K562 (cell line): ENCODE measurements around the gene SLC35F2. TPM values are rescaled to one million over a fixed set of nuclear protein-coding genes. Genes with fewer than 3 reads are reported as not detected.
A peak's percentile ranks its signal among the peaks of the same experiment; 100 is the strongest.

Experiments
- ATAC-seq: fragments of 200-7000 bp; cut with Tn5 transposase; 3 replicates; pipeline ENCODE4 v1.9.1; 2020; ENCODE audit warnings: moderate library complexity
- BruUV-seq: library from RNA; stranded (reverse); fragments of 400-500 nt; replicated peaks from 2 replicates; lab custom pipeline; 2021; lab: Mats Ljungman, UMichigan
- CTCF ChIA-PET: fragments of 300-600 bp; formaldehyde crosslinking; extraction: SDS; loops from one replicate; lab custom pipeline; 2021; ENCODE audit warnings: low intra/inter-chr PET ratio; lab: Yijun Ruan, JAX
- POLR2A ChIA-PET: fragments of 300-600, 350-650 bp; sonication (Branson Sonifier 250); formaldehyde crosslinking; extraction: SDS; loops from one replicate; lab custom pipeline; 2021; ENCODE audit warnings: antibody characterized with exemption, inconsistent platforms; lab: Yijun Ruan, JAX
- DNase-seq, 4 experiments: peaks; one replicate each; pipeline versions ENCODE4 v3.0.0 to v3.0.0-alpha.2; 2011 to 2018; ENCODE audit warnings: low spot score in 3 of 4, mixed read lengths in 3 of 4; ENCODE audit errors: extremely low read depth in 1 of 4
- FAIRE-seq: peaks from 2 replicates; lab custom pipeline; 2011; peaks lifted over from hg19 to GRCh38; lab: Jason Lieb, UNC
- H2AFZ ChIP-seq: 2 replicates; pipeline ENCODE4 v1.6.0; 2011; ENCODE audit warnings: low read depth, low read length, control low read depth, inconsistent platforms
- H3K27ac ChIP-seq: fragments of 200-600 bp; 3 replicates; pipeline ENCODE4 v1.8.0; 2011; ENCODE audit warnings: low read depth, mild to moderate bottlenecking, control low read depth, inconsistent platforms, low read length, moderate library complexity, mixed read lengths; ENCODE audit errors: extremely low read depth
- H3K27me3 ChIP-seq, 2 experiments: fragments of 300-600 bp in 1 of 2; 2 replicates in 1 of 2; 3 replicates in 1 of 2; pipeline versions ENCODE4 v1.6.0 to v1.8.0; 2011; ENCODE audit warnings: inconsistent platforms in 2 of 2, low read length in 2 of 2, mild to moderate bottlenecking in 1 of 2, mixed read lengths in 1 of 2, moderate library complexity in 1 of 2; ENCODE audit not compliant: control insufficient read depth in 2 of 2, insufficient read depth in 2 of 2
- H3K36me3 ChIP-seq: fragments of 300-600 bp; 3 replicates; pipeline ENCODE4 v1.8.0; 2011; ENCODE audit warnings: mild to moderate bottlenecking, low read length, inconsistent platforms; ENCODE audit not compliant: control insufficient read depth, insufficient read depth
- H3K4me1 ChIP-seq, 2 experiments: fragments of 200-600 bp in 1 of 2; replicated peaks in 1 of 2; 2 replicates in 1 of 2; 3 replicates in 1 of 2; pipeline versions ENCODE4 v1.5.1 to v1.8.0; 2011; ENCODE audit warnings: inconsistent platforms in 2 of 2, low read length in 2 of 2, mild to moderate bottlenecking in 1 of 2, mixed read lengths in 1 of 2, moderate library complexity in 1 of 2; ENCODE audit not compliant: control insufficient read depth in 2 of 2, insufficient read depth in 2 of 2
- H3K4me2 ChIP-seq: 2 replicates; pipeline ENCODE4 v1.6.1; 2011; ENCODE audit warnings: low read length, control low read depth, inconsistent platforms, mixed read lengths; ENCODE audit not compliant: insufficient read depth
- H3K4me3 ChIP-seq: fragments of 200-600 bp; sonication (generic), shearing (Covaris generic); 2 replicates; pipeline ENCODE4 v1.5.1; 2016; ENCODE audit warnings: control low read depth, inconsistent platforms
- H3K79me2 ChIP-seq: fragments of 200-600 bp; 3 replicates; pipeline ENCODE4 v1.8.0; 2011; ENCODE audit warnings: low read length, inconsistent platforms; ENCODE audit not compliant: control insufficient read depth, insufficient read depth
- H3K9ac ChIP-seq, 2 experiments: 2 replicates each; pipeline versions ENCODE4 v1.6.0 to v1.6.1; 2011; ENCODE audit warnings: low read depth in 2 of 2, low read length in 2 of 2, control low read depth in 1 of 2, inconsistent platforms in 1 of 2, mild to moderate bottlenecking in 1 of 2, mixed read lengths in 1 of 2; ENCODE audit not compliant: insufficient read depth in 1 of 2
- H3K9me1 ChIP-seq: one replicate; pipeline ENCODE4 v1.6.0; 2011; ENCODE audit warnings: inconsistent platforms, mild to moderate bottlenecking, low read length, moderate library complexity; ENCODE audit not compliant: control insufficient read depth, insufficient read depth
- H3K9me3 ChIP-seq: replicated peaks from 2 replicates; pipeline ENCODE4 v1.5.1; 2011; ENCODE audit warnings: low read depth, low read length, inconsistent platforms; ENCODE audit not compliant: control insufficient read depth, insufficient read depth
- H4K20me1 ChIP-seq: replicated peaks from 2 replicates; pipeline ENCODE4 v1.6.1; 2011; ENCODE audit warnings: low read length, inconsistent platforms, mixed read lengths; ENCODE audit not compliant: control insufficient read depth, insufficient read depth
- AFF4 ChIP-seq: sonication (generic); formaldehyde crosslinking; IDR thresholded peaks from 2 replicates; pipeline ENCODE4 v1.8.0; 2023; ENCODE audit warnings: mild to moderate bottlenecking, missing genetic modification reagents
- ARNT ChIP-seq, 2 experiments: fragments of 450-650 bp; IDR thresholded peaks; 2 replicates each; pipeline ENCODE4 v1.6.1; 2016; ENCODE audit warnings: mild to moderate bottlenecking in 1 of 2
- ATF3 ChIP-seq, 2 experiments: fragments of 450-650 bp in 1 of 2; sonication (generic) in 1 of 2; formaldehyde crosslinking in 1 of 2; IDR thresholded peaks in 1 of 2; conservative IDR thresholded peaks in 1 of 2; 2 replicates each; pipeline versions ENCODE4 v1.6.1 to v1.8.1; 2016 to 2023; ENCODE audit warnings: mild to moderate bottlenecking in 2 of 2, moderate library complexity in 2 of 2, inconsistent platforms in 1 of 2, missing genetic modification reagents in 1 of 2
- CEBPB ChIP-seq: fragments of 450-650 bp; IDR thresholded peaks from 2 replicates; pipeline ENCODE4 v1.6.1; 2016; ENCODE audit warnings: missing genetic modification characterization, missing compliant biosample characterization
- CHCHD3 ChIP-seq: fragments of 250-450 bp; sonication (Bioruptor Pico); IDR thresholded peaks from 2 replicates; pipeline ENCODE4 v2.1.2; 2022; ENCODE audit warnings: mild to moderate bottlenecking
- CREB3L1 ChIP-seq: fragments of 450-650 bp; IDR thresholded peaks from 2 replicates; pipeline ENCODE4 v1.6.1; 2014; ENCODE audit warnings: low read depth, mild to moderate bottlenecking, moderate library complexity, borderline replicate concordance
- FOSL1 ChIP-seq: fragments of 200-800 bp; sonication (Bioruptor generic); conservative IDR thresholded peaks from 2 replicates; pipeline ENCODE4 v1.6.1; 2016; ENCODE audit warnings: missing genetic modification characterization, missing compliant biosample characterization
- HCFC1 ChIP-seq: IDR thresholded peaks from 2 replicates; pipeline ENCODE4 v1.6.1; 2012; ENCODE audit warnings: low read depth, low read length, improper control_type of control experiment
- MEF2D ChIP-seq: conservative IDR thresholded peaks from 2 replicates; pipeline ENCODE4 v1.6.1; 2016; ENCODE audit warnings: low read depth, missing genetic modification characterization, missing compliant biosample characterization
- PHB ChIP-seq: fragments of 250-450 bp; sonication (Bioruptor Pico); IDR thresholded peaks from 2 replicates; pipeline ENCODE4 v1.5.0; 2021
- SRSF1 ChIP-seq: fragments of 200-400 bp; formaldehyde crosslinking; IDR thresholded peaks from 2 replicates; pipeline ENCODE4 v1.6.1; 2017; ENCODE audit warnings: mild to moderate bottlenecking, low read depth, low read length, moderate library complexity
- TBP ChIP-seq: optimal IDR thresholded peaks from 2 replicates; pipeline ENCODE3; 2011; ENCODE audit warnings: low read depth, low read length, improper control_type of control experiment
- TCFL5 ChIP-seq: fragments of 250-450 bp; sonication (Bioruptor Pico); conservative IDR thresholded peaks from 2 replicates; pipeline ENCODE4 v1.6.1; 2021; ENCODE audit warnings: mild to moderate bottlenecking, moderate library complexity, matching md5 sums
- THRAP3 ChIP-seq: fragments of 450-650 bp; IDR thresholded peaks from 2 replicates; pipeline ENCODE4 v1.6.1; 2016; ENCODE audit warnings: mild to moderate bottlenecking, inconsistent platforms, borderline replicate concordance
- ZKSCAN8 ChIP-seq: fragments of 200-800 bp; sonication (Bioruptor generic); IDR thresholded peaks from 2 replicates; pipeline ENCODE4 v1.6.1; 2016; ENCODE audit warnings: missing genetic modification characterization, missing compliant biosample characterization
- ZNF311 ChIP-seq: fragments of 250-450 bp; sonication (Bioruptor Pico); IDR thresholded peaks from 2 replicates; pipeline ENCODE4 v1.4.0; 2020; ENCODE audit warnings: mild to moderate bottlenecking, moderate library complexity
- ZNF717 ChIP-seq: fragments of 250-450 bp; sonication (Bioruptor Pico); IDR thresholded peaks from 2 replicates; pipeline ENCODE4 v1.5.0; 2021
- WGBS: fragments of 100-300 bp; shearing (Covaris generic); methylation state at CpG from one replicate; pipeline ENCODE4 v1.1.6; 2016; ENCODE audit warnings: low coverage, mixed read lengths; ENCODE audit not compliant: insufficient coverage; ENCODE audit errors: missing lambda C conversion rate; 5-methylcytosine and 5-hydroxymethylcytosine counted together
- in situ Hi-C: fragments of 300-500 bp; cut with MboI; formaldehyde crosslinking; loops from 4 replicates; pipeline ENCODE4 v1.15.0; 2018; ENCODE audit warnings: inconsistent platforms, mixed read lengths
- intact Hi-C: fragments of 100-400 bp; cut with micrococcal nuclease; formaldehyde crosslinking; loops from 2 replicates; pipeline ENCODE4 v1.14.2; 2022
- polyA plus RNA-seq, 8 experiments: library from polyadenylated mRNA; depleted of rRNA in 4 of 8; stranded (reverse) in 5 of 8; unstranded in 3 of 8; fragments of >200 nt; fragmentation: Nextera tagmentation in 2 of 8; fragmentation: Illumina TruSeq in 1 of 8; extraction: Ambion mirVana in 2 of 8; extraction: Trizol in 1 of 8; gene quantifications; 2 replicates each; pipeline versions ENCODE4 v1.2.1 to v1.2.3, GENCODE V29; 2011 to 2014; ENCODE audit warnings: inconsistent platforms in 1 of 8, missing spikeins in 1 of 8
- total RNA-seq, 7 experiments: library from RNA; depleted of rRNA in 6 of 7; stranded (reverse); fragments of >200 nt in 6 of 7; fragmentation: Illumina TruSeq in 2 of 7; extraction: Trizol in 2 of 7; gene quantifications; 2 replicates each; pipeline versions ENCODE4 v1.2.1 to v1.2.3, GENCODE V29; 2011 to 2021; ENCODE audit warnings: low replicate concordance in 1 of 7

Gene SLC35F2
- total and polyA plus RNA-seq, 9 of the 15 experiments (the other 6 are each of a cell fraction or from before 2014, with no cell fraction given) = 28.6 to 63.9 (median 53.4) TPM

GRCh38 chr11:107769189-107769588 is 89.4 kb downstream of the SLC35F2 start:
- Histone ChIP-seq H3K27me3 (peaks cover 0 to 14% of the 10 kb centered on the region in 2 experiments; a peak in 2 of 5 replicates), H3K9me1 (no peaks in the 10 kb centered on the region), H3K4me3 (no peak overlapping the region), H3K79me2 (no peaks in the 10 kb centered on the region), H3K36me3 (no peaks in the 10 kb centered on the region), H3K4me1 (no peaks in the 10 kb centered on the region; a peak in 1 of 5 replicates), H3K27ac (no peak overlapping the region), H3K9ac (no peak overlapping the region), H2AFZ (no peak overlapping the region), H4K20me1 (no peaks in the 10 kb centered on the region), H3K4me2 (peak overlapping the region; percentile 32; the same call in 1 of the 2 replicates), H3K9me3 (no peaks in the 10 kb centered on the region)
- no TSS peak for BruUV-seq
- ChIA-PET CTCF (no interaction called here), POLR2A (no interaction called here)
- intact Hi-C loops (no loop called here), in situ Hi-C loops (no loop called here)
- no peak for TF ChIP-seq MEF2D (tag)
- TF ChIP-seq ZNF717 (CRISPR knock-in tag) = no peak
- no peak for TF ChIP-seq ARNT (IDR thresholded peaks at IDR 0.05)
- TF ChIP-seq CHCHD3 = no peak
- no peak for TF ChIP-seq TBP
- TF ChIP-seq TCFL5 = no peak
- no peak for TF ChIP-seq AFF4
- peak; percentile 63 for TF ChIP-seq FOSL1 (tag)
- TF ChIP-seq ZNF311 = no peak
- no peak for TF ChIP-seq SRSF1
- no peak for TF ChIP-seq CREB3L1
- no peak for TF ChIP-seq PHB (CRISPR knock-in tag)
- no peak for TF ChIP-seq HCFC1
- TF ChIP-seq THRAP3 = no peak
- 0 out of 2 replicates have a peak, but pooled peaks have one; percentile 22 for TF ChIP-seq ATF3 (IDR thresholded peaks at IDR 0.05)
- TF ChIP-seq ATF3 (CRISPR knock-in tag; conservative IDR thresholded peaks at IDR 0.05) = no peak
- no peak for TF ChIP-seq CEBPB (tag)
- no peak for TF ChIP-seq ZKSCAN8 (CRISPR knock-in tag)
- ATAC-seq = peak; percentile 58
- FAIRE-seq = no peak
- peak in 1 of 4 experiments; percentile 18 for DNase-seq
- 2% methylated on average over 3 of the region's 3 CpGs for WGBS
